NCI-H748 (cell line): ENCODE data around the gene AGPAT3.

Experiments
- DNase-seq: peaks from one replicate; lab custom pipeline; 2025; ENCODE audit not compliant: unreplicated experiment; lab: John Stamatoyannopoulos, UW

Gene AGPAT3

DNA sequence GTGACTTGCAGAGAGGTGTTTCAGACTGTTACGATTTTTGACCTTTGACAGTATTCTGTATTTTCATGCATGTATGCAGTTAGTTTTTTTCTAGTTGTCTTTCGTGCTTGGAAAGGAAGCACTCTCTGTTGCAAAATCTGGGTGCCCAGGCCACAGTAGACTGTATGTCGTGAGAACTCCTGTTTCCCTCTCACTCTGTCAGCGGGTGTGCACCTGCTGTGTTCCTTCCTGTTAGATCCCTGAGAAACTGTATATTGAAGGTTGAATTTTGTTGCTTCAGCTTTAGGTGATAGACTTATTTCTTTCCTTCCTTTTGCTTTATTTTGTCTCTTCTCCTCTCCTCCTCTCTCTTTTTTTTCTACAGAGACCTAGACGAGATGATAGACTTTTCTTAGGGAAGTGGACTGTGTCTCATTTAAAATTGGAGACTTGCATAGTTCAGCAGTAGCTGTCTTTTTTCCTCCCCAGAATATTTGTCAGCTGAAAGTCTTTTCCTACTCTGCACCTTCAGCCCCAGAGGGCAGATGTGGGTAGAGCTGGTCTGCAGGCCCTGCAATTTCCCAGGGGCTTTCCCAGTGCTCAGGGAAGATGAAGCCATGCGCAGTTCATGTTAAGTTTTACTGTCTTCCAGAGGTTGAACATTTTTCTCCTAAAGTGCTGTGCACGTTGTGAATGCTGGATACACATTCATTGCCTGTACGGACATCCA is 148.5 kb downstream of the AGPAT3 start:
- no peak for DNase-seq

DNA sequence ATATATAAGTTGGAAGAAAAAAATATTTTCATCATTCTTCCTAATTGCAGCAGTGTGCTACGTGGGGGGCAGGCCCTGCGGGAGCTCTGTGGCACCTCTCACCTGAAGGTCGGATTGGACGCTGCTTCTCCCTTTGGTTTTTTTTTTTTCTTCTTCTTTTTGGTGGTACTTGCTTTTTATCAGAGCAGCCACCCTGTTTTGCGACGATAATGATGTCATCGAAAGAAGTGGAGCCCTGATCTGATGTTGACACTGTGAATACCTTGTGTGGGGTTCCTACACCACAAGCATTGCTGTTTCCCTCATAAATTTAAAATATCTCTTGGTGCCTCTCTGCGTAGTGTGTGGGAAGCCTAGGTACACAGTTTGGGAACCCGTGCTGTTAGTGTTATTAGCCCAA is 152.6 kb downstream of the AGPAT3 start:
- DNase-seq: no peak

DNA sequence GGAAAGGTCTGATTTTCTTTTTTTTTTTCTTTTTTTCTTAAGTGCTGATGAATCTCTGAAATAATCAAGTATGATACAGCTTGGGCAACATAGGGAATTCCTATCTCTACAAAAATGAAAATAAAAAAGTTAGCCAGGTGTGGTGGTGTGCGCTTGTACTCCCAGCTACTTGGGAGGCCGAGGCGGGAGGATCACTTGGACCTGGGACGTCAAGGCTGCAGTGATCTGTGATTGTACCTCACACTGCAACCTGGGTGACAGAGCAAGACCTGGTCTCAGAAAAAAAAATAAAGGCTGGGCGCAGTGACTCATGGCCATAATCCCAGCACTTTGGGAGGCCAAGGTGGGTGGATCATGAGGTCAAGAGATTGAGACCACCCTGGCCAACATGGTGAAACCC is 153.1 kb downstream of the AGPAT3 start:
- no peak for DNase-seq

DNA sequence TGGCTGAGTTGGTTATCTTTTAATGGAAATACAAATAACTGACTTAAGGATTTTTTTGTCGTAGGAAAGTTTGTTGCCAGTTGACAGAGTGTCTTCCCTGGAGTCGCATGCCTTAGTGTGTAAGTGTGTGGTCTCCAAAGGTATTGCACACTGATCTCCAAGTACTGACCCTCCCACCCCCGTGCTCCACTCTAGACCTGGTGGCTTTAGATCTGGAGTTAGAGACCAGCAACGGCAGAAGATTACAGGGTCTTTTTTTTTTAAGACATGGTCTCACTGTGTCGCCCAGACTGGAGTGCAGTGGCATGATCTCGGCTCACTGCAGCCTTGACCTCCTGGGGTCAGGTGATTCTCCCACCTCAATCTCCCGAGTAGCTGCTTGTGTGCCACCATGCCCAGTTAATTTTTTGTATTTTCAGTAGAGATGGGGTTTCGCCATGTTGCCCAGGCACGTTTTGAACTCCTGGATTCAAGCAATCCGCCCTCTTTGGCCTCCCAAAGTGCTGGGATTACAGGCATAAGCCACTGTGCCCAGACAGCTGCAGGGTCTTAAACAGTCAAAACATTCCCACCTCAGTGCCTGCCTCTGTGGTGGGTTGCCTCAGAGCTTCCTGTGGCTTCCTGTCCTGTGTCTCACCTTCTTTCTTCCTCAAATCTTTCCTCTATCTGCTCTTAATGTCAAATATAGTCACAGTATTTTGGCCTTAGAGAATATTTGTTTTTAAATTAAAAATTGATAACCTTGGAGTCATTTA is 154.0 kb downstream of the AGPAT3 start:
- DNase-seq: no peak

DNA sequence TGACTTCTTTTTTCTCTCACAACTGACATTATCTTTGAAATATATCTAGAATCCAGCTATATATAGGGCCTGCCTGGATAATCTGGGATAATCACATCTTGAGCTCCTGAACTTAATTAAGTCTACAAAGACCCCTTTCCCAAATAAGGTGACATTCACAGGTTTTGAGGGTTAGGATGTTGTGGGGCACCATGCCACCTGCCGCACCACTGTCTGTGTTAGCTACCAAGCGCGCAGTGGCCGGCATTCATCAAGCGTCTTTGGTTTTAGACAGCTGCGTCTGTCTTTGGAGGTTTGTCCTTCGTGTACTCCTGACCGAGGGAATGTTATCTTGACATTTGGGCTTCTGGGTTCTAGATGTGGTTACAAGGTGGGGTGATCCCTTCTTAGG is 154.5 kb downstream of the AGPAT3 start:
- DNase-seq: no peak

DNA sequence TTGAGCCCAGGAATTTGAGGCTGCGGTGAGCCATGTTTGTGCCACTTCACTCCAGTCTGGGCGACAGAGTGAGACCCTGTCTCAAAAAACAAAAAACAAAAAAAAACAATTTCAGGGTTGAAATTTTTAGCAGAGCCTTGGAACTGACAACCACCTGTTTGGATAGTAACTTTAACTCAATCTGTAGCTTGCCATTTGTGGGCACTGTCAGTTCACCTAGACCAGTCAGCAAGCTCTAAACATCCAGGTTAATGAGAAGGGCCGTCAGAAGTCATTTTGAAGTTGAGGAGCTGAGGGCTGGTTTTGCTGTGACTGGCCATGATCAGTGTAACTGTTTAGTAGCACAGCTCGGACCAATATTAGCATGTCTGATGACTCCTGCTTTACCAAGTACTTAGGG is 155.5 kb downstream of the AGPAT3 start:
- DNase-seq: no peak

DNA sequence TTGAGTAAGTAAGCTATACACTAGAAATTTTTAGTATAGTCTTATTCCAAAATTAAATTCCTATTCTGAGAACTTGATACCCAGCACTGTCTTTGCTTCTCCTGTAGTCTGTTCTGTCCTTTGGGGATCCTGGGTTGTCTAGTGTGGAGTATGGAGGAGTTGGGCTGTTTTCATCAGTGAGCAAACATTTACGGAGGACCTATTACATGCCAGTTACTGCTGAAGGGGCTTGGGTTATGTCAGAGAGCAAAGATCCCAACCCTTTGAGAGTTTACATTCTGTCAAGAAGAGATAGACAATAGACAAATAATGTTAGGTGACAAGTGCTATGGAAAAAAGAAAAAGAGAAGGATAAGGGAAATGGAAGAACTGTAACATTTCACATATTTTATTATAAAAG is 156.0 kb downstream of the AGPAT3 start:
- DNase-seq: no peak

DNA sequence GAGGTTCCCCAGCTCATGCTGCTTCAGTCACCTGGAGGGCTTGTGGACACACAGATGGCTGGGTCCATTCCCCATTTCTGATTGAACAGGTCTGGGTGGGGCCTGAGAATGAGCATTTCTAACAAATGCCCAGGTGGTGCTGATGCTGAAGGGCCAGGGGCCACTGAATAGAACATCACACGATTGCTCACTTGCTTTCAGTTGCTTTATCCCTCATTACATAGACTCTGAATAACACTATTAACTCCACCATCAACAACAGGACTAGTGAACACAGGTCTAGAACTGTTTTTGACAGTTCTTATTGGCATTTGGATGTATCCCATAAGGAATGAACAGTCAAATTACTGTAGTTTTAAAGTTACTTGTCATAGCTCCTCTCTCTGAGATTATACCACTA is 159.2 kb downstream of the AGPAT3 start:
- no peak for DNase-seq

DNA sequence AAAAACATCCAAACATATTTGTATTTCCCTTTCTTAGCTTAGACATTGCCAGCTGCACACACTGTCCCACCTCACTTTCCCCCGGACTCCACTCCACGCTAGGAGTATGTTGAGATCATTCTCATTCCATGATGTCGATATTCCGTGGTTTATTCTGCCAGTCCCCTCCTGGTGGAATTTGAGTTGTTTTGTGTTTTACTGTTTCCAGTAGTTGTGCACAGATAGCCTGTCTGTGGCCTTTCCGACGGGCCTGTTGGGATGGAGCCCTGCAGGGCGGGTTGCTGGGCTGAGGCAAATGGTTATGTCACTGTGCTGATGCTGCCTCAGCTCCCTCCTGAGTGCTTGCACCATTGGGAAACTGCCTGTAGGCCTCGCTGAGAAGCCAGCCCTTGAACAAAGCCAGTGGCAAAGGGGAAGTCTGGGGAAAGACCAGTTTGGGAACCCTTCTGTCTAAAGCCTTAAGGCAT is 159.9 kb downstream of the AGPAT3 start:
- no peak for DNase-seq

DNA sequence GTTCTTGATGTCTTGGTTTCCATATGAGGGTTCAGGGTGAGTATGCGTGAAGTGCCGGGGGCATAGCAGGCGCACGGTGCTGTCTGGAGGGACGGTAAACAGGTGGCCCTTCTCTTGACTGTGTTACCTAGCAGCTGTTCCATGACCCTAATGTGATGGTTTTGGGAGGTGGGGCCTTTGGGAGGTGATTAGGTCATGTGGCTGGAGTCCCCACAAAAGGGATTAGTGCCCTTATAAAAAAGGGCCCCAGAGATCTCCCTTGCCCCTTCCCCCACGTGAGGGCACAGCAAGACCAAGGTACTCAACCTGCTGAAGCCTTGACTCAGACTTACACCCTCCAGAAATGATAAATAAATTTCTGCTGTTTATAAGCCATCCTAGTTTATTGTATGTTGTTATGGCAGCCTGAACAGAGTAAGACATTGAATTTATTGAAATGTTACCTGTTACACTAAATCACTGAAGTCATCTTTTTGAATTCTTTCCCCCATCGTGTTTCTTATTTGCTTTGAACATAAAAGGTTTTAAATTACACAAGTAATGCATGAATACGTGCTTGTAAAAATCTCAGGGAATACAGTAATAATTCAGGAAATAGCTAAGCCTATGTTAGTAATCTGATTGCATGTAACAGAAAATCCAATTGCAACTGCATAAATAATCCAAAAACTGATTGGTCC is 162.7 kb downstream of the AGPAT3 start:
- no peak for DNase-seq

DNA sequence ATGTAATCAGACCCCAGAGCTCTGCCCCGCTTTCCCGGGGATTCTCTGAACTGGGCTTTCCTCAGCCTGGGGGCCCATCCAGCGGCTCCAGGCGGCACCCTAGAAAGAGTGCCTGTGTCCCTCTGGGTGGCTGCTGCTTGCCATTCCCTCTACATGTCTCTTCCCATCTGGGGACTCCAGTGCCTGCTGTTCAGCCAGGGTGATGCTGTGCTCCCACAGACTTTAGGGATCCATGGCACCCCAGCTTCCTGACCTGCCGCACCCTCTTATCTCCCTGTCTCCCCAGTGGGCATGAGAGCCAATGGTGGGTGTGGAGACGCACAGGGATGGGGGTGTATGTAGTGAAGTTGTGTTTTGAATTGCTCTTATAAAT is 163.2 kb downstream of the AGPAT3 start:
- no peak for DNase-seq

DNA sequence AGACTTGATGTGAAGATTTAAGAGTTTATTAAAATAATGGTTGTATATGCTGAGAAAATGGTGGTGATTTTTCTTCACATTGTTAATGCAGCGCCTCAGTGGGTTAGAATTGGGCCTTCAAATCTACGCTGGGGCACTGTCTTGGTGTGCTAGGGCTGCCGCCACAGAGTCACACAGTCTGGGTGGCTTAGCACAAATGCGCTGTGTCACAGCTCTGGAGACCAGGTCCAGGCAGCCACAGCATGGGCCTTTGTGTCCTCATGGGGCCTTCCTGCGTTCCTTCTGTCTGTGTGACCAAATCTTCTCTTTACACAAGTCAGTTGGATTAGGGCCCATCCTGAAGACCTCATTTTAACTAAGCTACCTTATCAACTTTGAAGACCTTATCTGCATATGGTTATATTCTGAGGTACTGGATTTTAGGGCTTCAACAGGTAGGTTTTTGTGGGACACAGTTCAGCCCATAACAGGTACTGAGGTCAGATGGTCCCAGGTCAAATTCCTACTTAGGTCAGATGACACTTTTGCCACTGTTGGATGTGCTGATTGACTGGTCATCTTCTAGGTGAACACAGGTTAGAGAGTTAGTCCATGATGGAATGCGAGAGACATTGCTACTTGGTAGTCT is 164.6 kb downstream of the AGPAT3 start:
- DNase-seq: no peak

DNA sequence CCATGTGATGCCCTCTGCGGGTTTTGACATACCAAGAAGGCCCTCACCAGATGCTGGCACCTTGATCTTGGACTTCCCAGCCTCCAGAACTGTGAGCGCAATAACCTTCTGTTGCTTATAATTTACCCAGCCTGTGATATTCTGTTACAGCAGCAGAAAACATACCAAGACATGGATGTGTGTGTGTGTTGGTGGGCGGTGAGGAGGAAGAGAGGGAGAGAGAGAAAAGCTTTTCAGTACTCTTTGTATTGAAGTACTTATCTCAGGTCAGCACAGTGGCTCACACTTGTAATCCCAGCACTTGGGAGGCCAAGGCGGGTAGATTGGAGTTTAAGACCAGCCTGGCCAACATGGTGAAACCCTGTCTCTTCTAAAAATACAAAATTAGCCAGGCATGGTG is 170.2 kb downstream of the AGPAT3 start:
- no peak for DNase-seq
